ENCODE data around the gene GTPBP2.

DNA sequence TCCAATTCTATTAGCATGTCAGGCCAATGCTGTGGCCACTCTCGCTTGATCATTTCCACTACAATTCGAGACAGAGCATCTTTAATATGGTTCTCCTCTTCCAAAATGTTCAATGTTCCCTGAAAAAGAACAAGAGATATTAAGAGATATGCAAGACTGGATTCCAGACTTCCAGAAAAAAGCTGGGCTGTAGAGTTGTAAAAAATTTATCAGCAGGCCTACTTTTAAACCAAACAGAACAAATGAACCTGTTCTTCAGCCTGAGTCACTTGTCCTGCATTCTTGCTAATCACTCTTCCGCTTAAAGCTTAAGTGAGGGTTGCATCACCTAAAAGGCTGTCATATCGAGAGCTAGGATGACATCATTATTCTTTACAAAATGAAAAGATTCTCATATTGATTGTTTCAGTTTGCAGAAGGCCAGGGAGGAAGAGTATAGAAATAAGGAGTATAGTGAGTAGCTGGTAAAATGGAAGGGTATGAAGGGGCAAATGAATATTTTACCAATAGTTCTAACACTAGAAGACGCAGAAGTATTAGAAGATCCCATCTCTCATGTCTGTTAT, 58.1 kb downstream of the GTPBP2 start:
- TF ChIP-seq, protein P1, sequence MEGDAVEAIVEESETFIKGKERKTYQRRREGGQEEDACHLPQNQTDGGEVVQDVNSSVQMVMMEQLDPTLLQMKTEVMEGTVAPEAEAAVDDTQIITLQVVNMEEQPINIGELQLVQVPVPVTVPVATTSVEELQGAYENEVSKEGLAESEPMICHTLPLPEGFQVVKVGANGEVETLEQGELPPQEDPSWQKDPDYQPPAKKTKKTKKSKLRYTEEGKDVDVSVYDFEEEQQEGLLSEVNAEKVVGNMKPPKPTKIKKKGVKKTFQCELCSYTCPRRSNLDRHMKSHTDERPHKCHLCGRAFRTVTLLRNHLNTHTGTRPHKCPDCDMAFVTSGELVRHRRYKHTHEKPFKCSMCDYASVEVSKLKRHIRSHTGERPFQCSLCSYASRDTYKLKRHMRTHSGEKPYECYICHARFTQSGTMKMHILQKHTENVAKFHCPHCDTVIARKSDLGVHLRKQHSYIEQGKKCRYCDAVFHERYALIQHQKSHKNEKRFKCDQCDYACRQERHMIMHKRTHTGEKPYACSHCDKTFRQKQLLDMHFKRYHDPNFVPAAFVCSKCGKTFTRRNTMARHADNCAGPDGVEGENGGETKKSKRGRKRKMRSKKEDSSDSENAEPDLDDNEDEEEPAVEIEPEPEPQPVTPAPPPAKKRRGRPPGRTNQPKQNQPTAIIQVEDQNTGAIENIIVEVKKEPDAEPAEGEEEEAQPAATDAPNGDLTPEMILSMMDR (IDR thresholded peaks at IDR 0.05; ENCODE audit: low read length), result no peak
- no peak for TF ChIP-seq EZH2 (optimal IDR thresholded peaks at IDR 0.05; ENCODE audit: low read depth, low read length)
